IPS DF 4.7 (cell line): ENCODE measurements around the gene CXXC1.
"Not testable (repeated sequence)": the region's sequence is repeated elsewhere in the genome, so short reads cannot be mapped to it uniquely, and the experiment has no call there.

ENCODE experiments used
- DNase-seq: peaks from one replicate; pipeline ENCODE4 v3.0.0-alpha.2; 2013; ENCODE audit warnings: low spot score; ENCODE audit errors: extremely low read depth

The CXXC1 gene

DNA sequence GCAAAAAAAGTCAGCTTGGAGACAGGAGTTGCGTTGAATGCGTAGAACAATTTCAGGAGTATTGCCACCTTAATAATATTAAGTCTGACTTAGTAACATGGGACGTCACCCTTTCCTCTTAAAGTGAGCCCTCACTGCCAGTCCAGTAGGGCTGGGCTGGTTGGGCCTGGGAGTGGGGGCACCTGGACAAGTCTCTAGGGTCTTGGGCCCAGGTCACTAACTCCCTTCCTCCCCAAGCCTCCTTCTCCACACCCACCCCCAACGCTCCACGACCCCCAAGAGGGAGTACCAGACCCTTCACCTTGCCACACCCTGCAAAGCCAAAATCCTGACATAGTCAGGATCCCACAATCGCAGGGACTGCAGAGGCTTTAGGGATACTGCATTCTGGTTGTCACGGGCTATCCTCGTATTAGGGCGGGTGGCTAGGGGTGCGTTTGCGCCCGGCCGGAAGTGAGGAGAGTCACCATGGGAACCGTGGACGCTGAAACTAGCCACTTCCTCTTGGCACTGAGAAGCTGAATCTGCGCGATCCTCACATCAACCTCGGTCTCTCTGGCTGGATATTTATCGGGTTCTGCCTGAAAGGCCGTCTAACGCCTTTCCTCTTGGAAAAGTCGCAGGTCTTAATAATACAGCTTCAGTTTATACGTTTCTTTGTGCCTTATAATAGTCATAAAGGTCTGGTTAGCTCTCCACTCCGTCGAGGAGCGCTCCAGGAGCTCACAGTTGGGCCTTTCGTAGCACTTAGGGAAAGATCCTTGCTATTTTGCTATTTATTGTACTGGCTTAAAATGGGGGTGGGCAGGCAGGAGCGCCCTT, 10.3 kb upstream of the CXXC1 start:
- no peak for DNase-seq

DNA sequence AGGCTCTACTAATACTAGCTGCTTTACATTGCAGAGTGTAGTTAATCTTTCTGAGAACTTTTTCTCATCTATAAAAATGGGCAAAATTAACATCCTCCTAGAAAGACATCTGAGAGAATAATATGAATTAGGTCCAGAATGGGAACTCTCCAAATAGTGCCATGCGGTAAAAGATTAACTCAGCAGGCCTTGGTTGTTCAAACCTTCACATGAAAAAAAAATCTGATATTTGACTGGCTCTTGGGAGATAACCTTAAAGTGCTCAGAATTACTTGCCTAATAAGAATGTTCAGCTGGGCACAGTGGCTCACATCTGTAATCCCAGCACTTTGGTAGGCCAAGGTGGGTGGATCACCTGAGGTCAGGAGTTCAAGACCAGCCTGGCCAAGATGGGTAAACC, 5.5 kb upstream of the CXXC1 start:
- DNase-seq: no peak

- no peak for DNase-seq
These were observed 1.6 kb upstream of the CXXC1 start for GRCh38 chr18:50289108-50289443.

GRCh38 chr18:50288348-50289107, 1.0 kb upstream of the CXXC1 start:
- not testable (repeated sequence) for DNase-seq

DNA sequence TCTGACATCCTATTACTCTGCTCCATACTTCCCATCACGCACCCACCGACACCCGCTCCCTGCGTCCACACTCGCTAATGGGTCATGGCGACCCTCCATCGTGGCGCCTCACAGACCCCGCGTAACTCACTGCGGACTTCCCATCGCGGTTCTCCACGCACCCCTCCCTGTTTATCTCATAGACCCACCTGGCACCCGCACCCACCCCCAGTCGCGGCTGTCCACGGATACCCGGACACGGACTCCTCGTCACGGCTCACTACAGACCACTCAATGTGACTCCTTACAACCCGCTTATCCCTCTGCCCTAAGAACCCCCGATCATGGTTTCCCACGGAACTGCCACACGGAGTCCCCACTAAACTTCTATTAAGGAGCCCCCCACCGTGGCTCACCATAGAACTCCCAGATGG, 458 bp downstream of the CXXC1 start:
- no peak for DNase-seq

DNA sequence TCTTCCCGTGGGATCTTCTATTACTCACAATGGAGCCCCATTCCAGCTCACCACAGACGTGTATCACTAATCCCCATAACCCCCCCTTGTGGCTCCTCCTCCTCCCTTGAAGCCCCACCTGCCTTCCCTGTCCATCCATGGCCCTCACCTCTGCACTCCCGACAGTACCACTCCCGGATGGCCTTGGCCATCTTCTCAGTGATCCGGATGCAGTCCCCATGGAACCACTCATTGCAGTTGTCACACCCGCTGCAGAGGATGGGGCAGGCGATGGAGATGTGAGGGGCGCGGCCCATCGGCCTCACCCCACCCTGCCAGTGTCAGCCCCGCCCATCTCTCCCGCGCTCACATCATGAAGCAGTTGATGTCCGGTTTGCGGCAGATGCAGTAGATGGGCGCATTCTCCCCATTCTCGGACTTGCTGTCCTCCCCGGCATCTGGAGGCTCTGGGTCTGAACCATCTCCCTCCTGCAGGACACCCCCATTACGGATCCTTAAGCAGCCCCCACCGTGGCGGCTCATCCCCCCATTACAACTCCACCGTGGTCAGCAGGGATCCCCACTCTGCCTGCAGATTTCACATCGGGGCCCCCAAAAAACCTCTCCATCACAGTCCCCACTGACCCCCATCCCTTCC, 983 bp downstream of the CXXC1 start:
- DNase-seq: no peak

DNA sequence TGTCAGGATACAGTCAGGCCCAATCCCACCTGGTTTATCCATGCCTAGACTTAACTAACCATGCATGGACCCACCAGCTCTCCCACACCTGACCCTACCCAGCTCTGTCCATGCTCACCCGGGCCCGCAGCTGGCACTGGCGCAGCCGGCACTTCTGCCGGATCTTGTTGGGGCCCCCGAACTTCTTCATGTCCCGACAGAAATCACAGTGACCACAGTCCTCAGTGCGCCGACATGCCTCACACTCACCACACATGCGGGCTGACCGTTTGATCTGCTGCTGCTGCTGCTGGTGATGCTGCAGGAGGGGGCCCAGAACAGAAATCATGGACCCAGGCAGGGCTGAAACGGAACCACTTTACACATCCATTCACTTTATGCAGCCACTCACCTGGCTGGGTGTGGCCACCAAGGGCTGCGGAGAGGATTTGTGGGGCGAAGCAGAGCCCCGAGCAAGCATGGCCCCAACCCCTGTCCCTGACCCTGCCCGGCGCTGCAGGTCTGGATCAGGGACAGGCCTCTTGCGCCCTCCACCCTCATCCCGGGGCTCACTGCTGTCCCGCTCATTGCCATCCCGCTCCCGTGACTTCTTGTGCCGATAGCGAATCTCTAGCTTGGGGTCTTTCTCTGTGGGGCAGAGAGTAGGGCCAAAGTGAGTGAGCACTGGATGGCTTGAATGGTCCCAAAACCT, 1.7 kb downstream of the CXXC1 start:
- DNase-seq: no peak

DNA sequence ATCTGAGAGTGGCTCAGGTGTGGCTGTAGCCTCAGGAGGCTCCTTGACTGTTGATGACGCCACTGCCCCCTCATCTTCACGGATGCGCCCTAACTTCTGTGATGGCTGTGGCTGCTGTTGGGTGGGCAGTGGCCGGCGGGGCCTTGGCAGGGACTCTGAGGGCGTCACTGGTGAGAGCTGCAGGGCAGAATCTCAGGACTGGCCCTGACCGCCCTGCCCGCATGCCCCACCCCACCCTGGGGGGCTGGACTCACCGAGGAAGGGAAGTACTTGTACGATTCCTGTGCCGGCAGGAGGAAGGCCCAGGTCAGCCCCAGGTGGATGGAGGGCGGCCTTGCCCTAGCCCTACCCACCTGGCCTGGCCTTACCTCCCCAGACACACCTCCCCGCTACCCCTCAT, 2.4 kb downstream of the CXXC1 start:
- DNase-seq: no peak

DNA sequence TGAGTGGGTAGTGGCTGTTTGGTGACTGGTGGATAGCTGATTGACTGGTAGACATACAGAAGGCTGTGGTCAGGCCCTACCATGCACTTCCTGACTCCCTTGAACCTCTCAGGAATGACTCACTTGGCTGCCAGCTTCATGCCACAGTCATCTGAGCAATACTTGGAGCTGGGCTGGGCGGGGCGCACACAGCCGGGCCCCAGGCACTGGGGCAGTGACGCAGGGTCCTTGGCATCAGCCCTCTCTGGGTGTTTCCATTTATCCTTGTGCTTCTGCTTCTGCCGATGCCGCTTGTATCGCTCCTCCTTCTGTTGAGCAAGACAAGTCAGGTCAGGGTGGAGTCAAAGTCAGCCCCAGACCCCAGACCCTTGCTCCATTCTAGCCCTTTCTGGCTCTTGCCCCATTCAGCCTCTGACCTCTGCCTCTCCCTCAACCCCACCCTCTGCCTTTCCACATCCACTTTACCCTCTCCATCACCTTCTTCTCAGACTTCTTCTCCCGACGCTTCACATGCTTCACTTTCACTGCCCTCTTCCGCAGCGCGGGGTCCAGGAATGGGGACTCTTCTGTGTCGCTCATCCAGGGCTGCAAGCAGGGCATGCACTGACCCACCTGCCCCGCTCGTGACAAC, 3.1 kb downstream of the CXXC1 start:
- DNase-seq: no peak

- DNase-seq: no peak
These were observed 3.9 kb downstream of the CXXC1 start for GRCh38 chr18:50283469-50284209.

DNA sequence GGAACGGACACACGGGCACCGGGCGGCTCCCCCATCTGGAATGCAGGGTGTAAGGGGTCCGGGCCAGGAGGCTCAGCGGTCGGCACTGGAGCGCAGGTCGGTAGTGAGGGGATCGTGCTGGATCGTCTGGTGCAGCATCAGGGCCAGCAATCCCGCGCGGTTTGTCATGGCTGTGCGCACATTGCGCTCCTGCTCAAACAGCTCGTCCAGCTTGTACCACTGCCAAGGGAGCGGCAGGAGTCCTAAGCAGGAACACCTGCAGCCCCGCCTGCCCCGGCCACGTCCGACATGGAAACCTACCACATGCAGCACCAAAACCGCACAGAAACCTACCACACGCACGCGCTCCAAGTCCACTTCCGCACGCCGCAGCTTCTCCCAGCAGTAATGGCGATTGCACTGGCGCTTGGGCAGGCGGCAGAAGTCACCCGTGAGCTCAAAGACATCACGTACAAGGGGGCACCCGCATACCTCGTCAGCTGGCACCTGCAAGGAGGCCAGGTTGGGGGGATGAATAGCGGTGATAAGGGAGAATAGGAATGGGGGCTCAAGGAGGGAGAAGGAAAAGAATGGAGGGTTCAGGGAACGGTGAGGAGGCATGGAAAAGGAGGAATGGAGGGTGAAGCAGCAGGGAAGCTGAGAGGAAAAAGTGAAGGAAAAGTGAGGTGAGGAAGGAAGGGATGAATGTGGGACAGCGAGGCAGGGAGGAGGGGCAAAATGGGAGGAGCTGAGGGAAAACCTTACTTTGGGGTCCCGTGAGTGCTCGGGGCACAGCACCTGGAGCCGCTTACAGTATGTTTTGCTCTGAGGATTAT, 4.8 kb downstream of the CXXC1 start:
- no peak for DNase-seq

DNA sequence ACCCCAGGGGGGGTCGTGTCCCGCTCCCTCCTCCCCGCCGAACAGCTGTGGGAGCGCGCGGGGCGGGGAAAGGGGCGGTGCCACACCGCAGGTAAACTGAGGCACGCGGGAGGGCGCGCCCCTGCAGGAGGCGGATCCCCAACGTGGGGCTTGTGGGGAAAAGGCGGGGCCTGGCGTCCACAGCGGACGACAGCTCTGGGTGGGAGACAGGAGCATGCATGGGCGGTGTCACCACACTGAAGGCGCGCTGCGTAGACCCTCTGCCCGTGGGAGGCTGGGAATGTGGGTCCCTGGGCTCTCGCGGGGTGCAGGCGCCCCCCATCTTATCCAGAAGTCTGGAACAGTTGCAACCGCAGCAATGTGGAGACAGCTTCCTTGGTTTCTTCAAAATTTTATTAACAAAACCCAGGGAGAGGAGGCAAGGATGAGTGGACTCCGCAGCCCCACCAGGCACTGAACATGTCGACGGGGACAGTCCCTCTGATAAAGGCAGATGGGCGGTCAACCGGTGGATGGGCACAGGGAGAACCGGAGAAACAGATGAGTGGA, 5.4 kb downstream of the CXXC1 start:
- DNase-seq: no peak

DNA sequence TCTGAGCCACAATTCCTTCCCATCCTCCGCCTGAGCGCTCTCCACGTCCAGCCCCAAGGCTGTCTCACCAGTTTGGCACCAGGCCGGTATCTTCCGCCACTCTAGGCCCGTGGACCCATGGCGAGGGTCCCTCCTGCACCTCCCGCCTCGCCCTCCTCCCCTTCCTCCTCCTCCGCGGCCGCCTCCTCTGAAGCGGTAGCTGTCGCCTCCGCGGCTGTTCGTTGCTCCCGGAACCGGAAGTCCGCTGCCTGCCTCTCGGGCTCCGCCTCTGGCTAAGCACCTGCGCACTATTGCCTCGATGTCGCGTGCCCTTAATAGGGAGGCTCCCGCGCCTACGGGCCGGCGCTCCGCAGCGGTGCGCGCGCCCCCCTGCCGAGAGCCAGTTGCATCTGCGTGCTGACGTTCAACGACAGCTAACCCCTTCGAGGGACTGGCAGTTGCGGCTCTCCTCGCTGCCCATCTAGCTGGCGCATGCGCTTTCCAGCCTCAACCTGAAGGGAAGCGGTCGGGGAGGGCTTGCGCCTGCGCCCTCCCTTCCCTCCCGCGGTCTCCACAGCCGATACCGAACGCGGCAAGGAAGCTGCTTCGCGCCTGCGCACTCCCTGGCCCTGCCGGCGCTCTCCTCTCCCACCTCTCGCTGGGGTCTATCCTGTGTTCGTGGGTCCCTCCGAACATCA, 6.1 kb downstream of the CXXC1 start, which contains the start of gene MBD1:
TSS of gene MBD1 (minus strand) at position 229 of the 677 bp plus-strand sequence. CDS start 1,531 bp downstream, outside the sequence.
- peak; percentile 82 for DNase-seq

- no peak for DNase-seq
These were observed 6.7 kb downstream of the CXXC1 start for GRCh38 chr18:50280707-50281294.

- no peak for DNase-seq
These were observed 7.7 kb downstream of the CXXC1 start for GRCh38 chr18:50279752-50280151.

DNA sequence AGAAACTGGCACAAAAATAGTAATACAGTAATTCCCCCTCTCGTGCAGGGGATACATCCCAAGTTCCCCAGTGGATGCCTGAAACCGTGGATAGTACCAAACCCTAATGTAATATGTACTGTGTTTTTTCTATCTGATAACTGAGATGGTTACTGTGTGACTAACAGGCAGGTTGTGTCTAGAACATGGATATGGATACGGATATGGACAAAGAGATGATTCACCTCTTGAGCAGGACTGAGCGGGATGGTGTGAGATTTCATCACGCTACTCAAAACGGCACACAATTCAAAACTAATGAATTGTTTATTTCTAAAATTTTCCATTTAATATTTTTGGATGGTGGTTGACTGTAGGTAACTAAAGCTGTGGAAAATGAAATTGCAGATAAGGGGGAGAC, 9.6 kb downstream of the CXXC1 start:
- no peak for DNase-seq

DNA sequence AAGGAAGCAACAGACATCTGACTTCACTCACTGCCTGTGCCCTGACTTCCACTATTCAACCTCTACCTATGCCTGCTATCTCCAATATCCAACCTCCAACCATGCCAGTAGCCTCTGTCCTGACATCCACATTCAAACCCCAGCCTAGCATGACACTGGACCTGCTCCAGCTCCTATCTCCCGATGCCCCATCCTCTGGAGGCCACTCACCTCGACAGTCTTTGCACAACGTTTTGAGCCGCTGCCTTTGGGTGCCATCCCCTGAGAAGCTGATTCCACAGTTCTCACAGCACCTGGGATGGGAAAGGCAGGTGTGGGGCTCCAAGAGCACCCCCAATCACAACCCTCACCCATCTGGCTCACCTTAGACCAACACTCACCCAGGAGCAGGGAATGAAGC, 11.0 kb downstream of the CXXC1 start:
- no peak for DNase-seq

- no peak for DNase-seq
These were observed 11.9 kb downstream of the CXXC1 start for GRCh38 chr18:50275503-50276036.
